ENCODE data around the gene ROCK2.

GRCh38 chr2:11186145-11186544 lies 158.3 kb downstream of the ROCK2 start:
- TF ChIP-seq MAX (IDR thresholded peaks at IDR 0.05) (no peak), CREB1 (IDR thresholded peaks at IDR 0.05; ENCODE audit: low read depth) (no peak), ZBTB7A (IDR thresholded peaks at IDR 0.05; ENCODE audit: low read depth) (no peak), EP300 (IDR thresholded peaks at IDR 0.05; ENCODE audit: borderline replicate concordance) (no peak), CEBPB (IDR thresholded peaks at IDR 0.05) (no peak), NFIC (IDR thresholded peaks at IDR 0.05) (no peak), TAF1 (IDR thresholded peaks at IDR 0.05; ENCODE audit: low read depth) (no peak)
- TF ChIP-seq, protein P1, sequence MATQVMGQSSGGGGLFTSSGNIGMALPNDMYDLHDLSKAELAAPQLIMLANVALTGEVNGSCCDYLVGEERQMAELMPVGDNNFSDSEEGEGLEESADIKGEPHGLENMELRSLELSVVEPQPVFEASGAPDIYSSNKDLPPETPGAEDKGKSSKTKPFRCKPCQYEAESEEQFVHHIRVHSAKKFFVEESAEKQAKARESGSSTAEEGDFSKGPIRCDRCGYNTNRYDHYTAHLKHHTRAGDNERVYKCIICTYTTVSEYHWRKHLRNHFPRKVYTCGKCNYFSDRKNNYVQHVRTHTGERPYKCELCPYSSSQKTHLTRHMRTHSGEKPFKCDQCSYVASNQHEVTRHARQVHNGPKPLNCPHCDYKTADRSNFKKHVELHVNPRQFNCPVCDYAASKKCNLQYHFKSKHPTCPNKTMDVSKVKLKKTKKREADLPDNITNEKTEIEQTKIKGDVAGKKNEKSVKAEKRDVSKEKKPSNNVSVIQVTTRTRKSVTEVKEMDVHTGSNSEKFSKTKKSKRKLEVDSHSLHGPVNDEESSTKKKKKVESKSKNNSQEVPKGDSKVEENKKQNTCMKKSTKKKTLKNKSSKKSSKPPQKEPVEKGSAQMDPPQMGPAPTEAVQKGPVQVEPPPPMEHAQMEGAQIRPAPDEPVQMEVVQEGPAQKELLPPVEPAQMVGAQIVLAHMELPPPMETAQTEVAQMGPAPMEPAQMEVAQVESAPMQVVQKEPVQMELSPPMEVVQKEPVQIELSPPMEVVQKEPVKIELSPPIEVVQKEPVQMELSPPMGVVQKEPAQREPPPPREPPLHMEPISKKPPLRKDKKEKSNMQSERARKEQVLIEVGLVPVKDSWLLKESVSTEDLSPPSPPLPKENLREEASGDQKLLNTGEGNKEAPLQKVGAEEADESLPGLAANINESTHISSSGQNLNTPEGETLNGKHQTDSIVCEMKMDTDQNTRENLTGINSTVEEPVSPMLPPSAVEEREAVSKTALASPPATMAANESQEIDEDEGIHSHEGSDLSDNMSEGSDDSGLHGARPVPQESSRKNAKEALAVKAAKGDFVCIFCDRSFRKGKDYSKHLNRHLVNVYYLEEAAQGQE (IDR thresholded peaks at IDR 0.05; ENCODE audit: low read depth), result no peak

Measured in Ishikawa (cell line).